SK-N-DZ (cell line): ENCODE results near the gene GCLC. TPM values are rescaled to one million over a fixed set of nuclear protein-coding genes. Genes with fewer than 3 reads are reported as not detected.
"Not testable (repeated sequence)": the region's sequence is repeated elsewhere in the genome, so short reads cannot be mapped to it uniquely, and the experiment has no call there.

Source experiments
- DNase-seq: peaks from one replicate; pipeline ENCODE4 v3.0.0-alpha.2; 2015; ENCODE audit warnings: low spot score
- polyA plus RNA-seq, 2 experiments: library from polyadenylated mRNA; depleted of rRNA; stranded (reverse); fragments of >200 nt; gene quantifications; 2 replicates each; pipeline ENCODE4 v1.2.3, GENCODE V29; 2014

GCLC gene
- polyA plus RNA-seq (2014; cell fraction: cytosol; rRNA removed): 18.3 and 22.7 TPM in 2 replicates
- 21.0 and 24.6 TPM in 2 replicates for polyA plus RNA-seq (2014; cell fraction: nucleus; rRNA removed)

DNA sequence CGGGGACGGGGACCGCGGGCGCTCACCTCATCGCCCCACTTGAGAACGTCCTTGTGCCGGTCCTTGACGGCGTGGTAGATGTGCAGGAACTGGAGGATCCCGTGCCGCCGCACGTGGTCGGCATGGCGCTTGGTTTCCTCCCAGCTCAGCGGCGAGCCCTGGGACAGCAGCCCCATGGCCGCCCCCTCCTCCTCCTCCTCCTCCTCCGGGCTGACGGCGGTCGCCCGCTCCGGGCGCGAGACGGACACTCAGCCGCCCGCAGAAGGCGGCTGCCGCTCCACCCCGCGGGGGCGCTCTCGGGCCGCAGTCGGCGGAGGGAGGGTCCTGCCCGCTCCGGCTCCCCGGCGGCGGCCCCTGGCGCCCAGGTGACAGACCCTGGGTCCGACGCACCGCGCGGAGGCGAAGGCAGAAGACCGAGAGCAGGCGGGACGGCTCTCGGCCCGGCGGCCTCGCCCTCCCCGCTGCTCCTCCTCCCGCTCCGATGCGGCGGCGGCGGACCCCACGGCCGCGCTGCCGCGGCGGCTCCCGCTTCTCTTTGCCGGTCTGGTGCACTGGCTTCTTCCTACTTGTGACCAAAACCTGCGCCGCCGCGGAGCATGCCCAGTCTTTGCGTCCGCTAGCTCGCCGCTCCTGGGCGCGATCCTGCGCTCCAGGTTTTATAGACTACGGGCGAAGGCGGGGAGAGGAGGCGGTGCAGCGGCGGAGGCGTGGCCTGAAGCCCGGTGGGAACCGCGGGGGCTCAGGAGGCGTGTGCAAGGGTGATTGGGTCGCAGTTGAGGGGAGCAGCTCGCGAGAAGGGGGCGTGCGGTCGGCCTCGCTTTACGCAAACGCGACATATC is at the start of gene GCLC:
GCLC (minus strand) TSS at position 632 of the 839 bp plus-strand sequence; CDS start at position 176, 456 bp downstream.
- DNase-seq: peak; percentile 96

GRCh38 chr6:53594596-53594995 is 49.7 kb upstream of the GCLC start:
- DNase-seq: no peak

DNA sequence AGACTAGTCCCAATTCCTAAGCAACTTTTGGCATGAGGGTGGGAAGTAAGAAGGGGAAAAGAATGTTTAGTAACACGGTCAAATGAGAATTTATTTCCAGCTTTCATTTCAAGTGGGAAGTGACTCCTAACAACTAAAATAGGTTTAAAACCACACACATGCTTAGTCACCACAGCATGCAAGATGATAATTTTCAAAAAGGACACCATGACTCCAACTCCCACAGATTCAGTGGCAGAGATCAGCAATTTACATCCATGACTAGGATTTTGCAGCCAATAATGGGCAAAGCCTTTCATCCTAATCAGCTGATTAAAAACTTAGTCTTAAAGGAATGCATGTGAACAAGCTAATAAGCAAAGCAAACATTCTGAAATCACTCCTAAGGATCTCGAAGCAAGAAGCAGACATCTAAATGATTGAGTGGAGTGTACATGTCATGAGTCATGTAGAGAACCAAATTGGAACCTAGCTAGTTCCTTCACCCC is 48.1 kb upstream of the GCLC start:
- no peak for DNase-seq

DNA sequence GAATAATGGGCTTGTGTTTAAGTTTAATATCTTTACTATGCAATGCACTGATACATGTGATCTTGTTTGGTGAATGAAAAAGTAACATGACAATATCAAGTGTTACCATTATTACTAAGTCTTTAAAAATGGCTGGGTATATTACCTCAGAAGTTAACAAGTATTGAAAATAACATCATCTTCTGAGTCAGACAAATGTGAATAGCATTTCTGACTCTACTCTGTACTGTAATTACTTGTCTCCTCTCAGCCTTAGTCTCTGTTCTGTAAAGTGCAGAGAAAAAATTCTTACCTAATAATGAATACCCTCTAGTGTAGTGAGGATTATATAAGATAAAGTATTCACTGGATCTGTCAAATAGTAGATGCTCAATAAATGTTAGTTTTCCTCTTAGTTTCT is 47.0 kb upstream of the GCLC start:
- no peak for DNase-seq

GRCh38 chr6:53588816-53589509 is 44.1 kb upstream of the GCLC start:
- DNase-seq: no peak

DNA sequence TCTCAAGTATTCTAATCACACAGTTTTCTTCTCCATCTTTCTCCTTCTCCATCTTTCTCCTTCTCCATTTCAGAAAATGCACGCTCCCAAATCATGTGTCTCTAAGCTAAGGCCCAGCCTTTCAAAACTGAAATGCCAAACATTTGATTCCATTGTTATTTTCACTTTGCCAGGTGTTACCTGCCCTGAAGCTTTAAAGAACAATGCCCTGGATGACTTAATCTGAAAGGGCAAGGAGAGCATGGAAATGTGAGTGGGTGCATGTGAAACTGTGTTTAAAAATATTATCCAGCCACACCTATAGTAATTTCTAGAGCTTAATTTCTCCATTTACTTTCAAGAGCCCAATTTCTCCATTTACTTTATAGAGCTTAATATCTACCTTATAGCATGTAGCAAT is 42.4 kb upstream of the GCLC start:
- DNase-seq: no peak

DNA sequence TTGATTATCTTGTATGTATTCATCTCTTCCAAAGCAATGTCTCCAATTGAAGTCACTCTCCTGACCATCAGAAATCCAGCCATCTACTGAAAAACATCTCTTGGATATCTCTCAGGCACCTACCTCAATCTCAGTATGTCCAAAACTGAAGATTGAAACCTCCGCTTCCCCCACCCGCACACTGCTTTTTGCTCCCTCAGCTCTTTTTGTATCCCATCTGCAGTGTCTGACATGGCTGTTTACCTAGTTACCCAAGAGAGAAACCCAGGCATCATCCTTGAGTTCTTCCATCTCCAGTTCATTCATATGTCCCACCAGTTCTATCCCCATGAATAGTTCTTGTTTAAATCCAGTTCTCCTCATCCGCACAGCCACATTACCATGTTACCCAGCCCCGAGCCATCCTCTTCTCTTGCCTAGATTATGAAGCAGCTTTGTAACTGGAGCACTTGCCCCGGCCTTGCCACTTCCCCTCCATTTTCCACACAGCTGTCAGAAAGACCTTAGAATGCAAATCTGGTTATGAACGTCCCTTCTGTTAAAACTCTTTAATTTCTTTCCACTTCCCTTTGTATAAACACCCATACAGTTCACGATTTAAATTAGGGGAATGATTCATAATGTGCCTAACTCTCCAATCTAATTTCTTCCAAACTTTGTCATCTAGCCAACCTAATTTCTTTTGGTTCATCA is 40.5 kb upstream of the GCLC start:
- DNase-seq: no peak

DNA sequence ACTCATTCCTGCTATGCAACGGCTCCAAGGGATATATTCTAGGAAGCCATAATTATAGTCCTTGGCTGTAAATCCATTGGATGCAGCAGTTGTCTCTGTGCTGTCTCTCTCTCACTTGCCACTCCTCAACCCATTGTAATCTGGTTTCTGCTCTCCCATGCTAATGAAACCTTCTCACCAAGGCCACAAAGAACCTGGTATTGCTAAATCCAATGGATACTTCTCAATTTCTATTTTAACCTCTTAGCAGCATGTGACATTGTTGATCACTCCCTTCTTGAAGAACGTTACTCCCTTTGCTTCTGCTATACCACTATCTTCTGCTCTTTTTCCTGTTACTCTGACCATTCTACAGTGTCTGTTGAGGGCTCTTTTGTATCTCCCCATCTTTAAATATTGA is 39.8 kb upstream of the GCLC start:
- no peak for DNase-seq

DNA sequence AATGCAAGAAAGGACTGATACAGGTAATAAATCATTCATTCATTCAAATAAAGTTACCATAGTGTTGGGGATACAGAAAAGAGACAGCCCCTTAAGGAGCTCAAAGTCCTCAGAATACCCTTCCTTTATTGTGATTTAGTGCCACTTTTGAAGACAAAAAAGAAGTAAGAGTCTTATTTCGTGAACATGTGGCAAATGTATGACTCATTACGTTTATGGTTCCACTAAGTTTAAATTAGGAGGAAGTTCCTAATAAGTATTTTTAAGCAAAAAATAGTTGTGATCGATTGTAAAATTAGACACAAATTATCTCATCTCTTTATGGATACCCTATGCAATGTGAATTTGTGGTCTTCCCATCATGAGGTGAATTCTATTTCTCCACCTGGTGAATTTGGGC is 38.5 kb upstream of the GCLC start:
- DNase-seq: no peak

- DNase-seq: no peak
Measured at GRCh38 chr6:53582963-53583362, 38.1 kb upstream of the GCLC start.

DNA sequence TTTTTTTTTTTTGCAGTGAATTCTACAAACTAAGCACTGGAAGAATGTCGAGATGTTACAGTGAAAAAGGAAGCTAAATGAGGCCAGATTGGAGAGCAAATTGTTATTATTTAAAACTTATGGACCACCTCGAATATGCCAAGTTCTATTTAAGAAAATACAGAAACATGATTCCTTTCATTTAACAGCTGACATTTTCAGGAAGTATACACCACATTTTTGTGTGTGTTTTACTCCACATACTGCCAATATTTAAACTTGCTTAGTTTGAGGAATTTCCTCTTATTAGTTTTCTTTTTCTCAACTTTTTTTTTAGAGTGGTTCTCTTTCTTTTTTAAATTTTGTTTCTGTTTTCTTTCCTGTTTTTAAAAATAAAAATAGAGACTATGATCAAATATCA is 37.0 kb upstream of the GCLC start:
- DNase-seq: no peak

DNA sequence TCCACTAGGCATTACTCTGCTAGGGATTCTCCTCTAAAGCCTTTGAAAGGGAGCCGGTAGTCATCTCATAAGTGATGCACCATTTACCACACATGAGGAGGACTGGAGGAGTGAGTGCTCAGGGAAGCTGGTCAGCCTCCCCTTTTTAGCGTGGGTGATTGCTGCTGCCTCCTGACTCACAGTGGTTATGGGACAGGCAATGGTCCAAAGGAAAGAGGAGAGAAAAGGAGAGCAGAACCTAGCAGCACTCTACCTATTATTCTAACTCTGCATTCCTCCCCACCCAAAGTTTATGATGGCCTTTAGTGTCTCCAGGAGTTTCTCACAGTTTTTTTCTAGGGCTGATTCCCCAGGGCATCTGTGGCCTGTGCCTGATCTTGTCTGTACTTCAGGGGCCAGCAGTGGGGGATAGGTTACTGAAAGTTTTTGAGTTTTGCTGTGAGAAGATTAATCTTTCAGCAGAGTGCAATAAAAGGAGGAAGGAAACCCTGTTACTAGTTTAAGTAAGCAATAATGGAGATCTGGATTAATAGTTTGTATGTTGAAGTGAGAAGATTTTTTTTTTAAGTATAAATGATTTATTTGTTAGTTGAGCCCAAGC is 36.4 kb upstream of the GCLC start:
- DNase-seq: no peak

DNA sequence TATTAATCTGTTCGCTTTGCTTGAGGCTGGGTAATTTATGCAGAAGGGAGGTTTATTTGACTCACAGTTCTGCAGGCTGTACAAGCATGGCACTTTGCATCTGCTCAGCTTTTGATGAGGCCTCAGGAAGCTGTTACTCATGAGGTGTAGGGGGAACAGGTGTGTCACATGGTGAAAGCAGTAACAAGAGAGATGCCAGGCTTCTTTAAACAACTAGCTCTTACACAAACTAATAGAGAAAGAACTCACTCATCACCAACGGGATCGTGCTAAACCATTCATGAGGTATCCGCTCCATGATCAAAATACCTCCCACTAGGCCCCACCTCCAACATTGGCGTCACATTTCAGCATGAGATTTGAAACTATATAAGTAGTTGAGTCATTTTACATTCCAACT is 34.4 kb upstream of the GCLC start:
- no peak for DNase-seq

- DNase-seq: no peak
Measured at GRCh38 chr6:53578371-53578770, 33.5 kb upstream of the GCLC start.

- peak; percentile 73 for DNase-seq
Measured at GRCh38 chr6:53573299-53573698, 28.4 kb upstream of the GCLC start.

- DNase-seq: not testable (repeated sequence)
Measured at GRCh38 chr6:53572379-53572778, 27.5 kb upstream of the GCLC start.

DNA sequence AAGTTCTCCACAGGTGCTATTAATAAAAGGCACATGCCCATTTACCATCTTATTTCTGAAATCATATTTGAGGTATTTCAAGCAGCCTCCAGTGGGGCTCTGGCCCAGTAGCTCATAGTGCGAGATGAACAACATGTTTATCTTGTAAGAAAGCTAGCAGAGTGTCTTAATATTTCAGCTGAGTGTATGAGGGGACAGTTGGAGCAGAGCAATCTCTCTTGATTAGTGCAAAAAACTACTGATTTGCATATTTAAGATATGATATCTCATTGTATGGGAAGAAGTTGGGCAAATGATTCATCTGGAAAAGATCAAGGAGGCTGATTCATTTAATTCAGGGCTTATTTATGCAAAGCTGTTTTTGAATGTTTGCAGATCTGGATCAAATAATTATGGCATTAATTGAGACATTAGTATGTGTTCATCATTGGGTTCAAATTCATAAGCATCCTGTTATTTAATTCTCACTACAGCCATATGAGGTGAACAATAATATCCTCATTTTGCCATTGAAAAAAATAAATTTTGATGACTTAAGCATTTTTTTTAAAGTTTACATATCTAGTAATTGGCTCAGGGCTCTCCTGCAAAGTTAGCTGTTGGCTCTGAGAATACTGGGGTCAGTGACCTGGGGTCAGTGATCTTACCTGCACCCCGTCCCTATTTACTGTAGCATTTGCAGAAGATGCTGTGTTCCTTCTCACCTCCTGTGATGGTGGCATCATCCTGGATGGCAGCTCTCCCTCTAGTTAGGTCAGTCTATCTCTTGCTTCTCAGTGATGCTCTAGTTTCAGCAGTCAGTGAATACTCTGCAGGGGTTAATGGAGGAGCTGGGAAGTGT is 24.1 kb upstream of the GCLC start:
- no peak for DNase-seq

DNA sequence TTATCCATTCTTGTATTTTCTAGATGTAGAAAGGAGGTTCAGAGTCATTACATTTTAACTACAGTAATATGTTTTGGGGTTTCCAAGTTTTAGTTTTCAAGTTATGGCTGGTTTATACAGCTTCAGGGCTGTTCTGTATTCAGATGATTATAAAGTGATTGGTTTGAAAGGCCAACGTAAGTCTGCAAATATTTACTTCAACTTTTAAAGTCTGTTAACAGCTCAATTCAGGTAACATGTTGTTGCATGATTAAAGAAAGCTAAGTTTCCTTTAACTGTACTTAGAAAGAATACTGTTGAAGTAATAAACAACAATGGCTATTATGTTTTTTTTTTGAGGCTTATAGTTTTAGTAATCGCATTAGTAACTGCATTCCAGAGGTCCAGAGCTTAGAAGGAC is 22.8 kb upstream of the GCLC start:
- no peak for DNase-seq

DNA sequence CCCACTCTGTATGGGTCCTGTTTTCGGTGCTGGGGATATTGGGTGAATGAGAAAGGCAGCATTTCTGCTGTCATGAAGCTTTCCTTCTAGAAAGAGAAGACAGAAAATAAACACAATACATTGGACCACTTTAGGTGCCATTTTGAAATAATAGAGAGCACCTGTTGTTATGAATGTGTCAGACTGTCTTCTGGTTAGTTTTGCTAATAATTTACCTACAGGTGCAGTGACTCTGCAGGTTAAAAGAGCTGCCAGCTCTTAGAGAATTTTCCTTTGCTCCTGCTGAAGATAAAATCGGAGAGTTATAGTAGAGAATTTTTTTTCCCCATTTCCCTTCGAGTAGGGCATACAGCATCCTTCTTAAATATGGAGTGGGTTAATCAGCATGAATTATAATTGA is 21.9 kb upstream of the GCLC start:
- DNase-seq: no peak

DNA sequence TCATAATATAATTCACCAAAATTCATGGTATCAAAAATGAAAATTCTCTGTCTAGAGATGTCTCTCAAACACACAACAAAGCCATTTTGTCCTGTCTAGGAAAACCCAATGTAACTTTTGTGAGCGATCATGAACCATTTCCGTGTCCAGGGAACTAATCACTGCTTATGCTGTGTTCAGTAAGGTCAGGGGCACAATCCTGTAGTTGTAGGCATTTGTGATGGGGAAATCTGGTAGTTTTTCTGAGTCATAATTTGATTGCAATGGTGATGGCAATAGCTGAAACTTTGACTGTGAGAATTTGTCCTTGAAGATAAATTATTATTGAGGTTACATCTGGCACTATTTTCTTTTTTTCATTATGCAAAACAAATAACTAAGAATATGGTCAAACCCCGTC is 21.0 kb upstream of the GCLC start:
- DNase-seq: no peak
